ENCODE results near the gene TECR. TPM values are rescaled to one million over a fixed set of nuclear protein-coding genes. Genes with fewer than 3 reads are reported as not detected.
"Not testable (repeated sequence)": the region's sequence is repeated elsewhere in the genome, so short reads cannot be mapped to it uniquely, and the experiment has no call there.

TECR gene
- total RNA-seq, 1 donor from 2014 or later, result 27.3 TPM

DNA sequence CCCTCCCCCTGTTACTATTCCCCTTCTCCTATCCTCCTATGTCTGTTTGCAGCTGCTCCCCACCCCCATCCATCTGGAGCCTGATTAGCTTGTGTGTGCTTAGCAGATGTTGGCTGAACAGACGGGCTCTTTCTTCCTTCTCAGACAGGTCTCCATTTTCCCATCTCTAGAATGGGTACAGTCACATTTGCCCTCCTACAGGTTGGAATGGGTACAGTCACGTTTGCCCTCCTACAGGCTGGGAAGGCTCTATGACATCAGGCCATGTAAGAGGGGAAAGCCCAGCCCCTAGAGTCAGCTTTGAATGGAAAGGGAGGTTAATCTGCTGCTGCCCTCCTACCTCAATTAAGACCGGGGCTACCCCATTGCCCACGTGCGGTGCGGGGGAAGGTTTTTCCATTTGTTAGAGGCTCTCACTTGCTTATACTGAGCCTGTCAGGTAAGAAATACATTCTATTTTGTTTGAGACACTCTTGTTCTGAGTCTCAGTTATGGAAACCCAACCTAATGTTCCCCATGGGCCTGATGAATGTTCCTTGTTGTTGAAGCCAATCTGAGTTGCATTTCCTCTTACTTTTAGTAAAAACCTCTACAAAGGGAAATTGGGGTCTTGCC, 51.3 kb downstream of the TECR start:
- DNase-seq (ENCODE audit: low read depth, low spot score), result no peak

DNA sequence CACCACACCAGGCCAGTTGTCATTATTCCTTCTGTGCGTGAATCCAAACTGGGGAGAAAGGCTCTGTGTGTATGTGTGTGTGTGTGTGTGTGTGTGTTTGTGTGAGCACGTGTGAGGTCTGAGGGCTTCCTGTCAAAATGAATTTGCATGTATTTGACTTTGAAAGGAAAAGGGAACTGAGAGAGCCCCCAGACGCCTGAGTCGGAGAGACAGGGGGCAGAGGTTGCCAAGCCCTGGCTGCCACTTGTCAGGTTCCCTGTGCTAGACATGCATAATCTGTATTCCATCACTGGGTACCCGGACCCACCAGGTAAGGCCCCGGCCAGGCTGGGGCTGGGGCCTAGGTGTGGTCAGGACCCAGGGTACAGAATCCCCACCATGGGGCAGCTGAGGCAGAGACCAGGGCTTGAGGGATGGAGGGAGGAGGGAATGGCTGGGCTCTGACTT, 53.5 kb downstream of the TECR start, which contains the start of gene CLEC17A:
Gene CLEC17A, plus strand, starts transcription at position 191 of the 447 bp plus-strand sequence. Its CDS starts 77 bp downstream, at position 268.
- no peak for DNase-seq (ENCODE audit: low read depth, low spot score)

DNA sequence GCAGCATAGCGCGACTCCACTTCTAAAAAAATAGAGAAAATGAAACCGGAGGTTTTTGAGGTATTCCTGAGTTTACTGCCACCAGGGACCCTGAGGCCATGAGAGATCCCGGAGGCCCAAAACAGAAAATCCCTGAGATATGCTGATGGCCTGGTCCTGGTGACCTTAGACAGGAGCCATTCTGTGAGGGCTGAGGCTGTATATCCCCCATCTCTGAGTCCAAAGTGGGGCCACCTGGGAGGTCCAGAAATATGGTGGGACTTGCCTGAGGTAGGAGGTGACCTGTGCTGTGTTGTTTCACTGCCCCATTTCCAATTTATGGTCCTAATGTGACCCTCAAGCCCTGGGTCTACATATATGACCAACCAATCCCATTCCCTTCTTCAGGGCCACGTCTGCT, 55.0 kb downstream of the TECR start:
- DNase-seq (ENCODE audit: low read depth, low spot score), result not testable (repeated sequence)

DNA sequence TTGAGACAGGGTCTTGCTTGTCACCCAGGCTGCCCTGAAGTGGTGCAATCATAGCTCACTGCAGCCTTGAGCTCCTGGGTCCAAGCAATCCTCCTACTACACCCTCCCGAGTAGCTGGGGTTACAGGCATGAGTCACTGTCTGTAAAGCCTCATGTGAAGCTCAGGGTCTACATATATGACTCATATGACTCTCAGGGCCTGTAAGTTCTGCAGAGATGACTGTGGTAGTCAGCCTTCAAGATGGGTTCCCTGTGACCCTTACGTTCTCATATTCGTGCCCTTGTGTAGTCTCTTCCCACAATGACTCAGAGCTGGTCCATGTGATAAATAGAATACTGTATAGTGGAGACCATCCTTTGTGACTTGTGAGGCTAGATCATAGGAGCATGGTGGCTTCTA, 55.8 kb downstream of the TECR start:
- DNase-seq (ENCODE audit: low read depth, low spot score), result not testable (repeated sequence)

DNA sequence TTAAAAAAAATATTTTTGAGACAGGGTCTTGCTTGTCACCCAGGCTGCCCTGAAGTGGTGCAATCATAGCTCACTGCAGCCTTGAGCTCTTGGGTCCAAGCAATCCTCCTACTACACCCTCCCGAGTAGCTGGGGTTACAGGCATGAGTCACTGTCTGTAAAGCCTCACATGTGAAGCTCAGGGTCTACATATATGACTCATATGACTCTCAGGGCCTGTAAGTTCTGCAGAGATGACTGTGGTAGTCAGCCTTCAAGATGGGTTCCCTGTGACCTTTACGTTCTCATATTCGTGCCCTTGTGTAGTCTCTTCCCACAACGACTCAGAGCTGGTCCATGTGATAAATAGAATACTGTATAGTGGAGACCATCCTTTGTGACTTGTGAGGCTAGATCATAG, 60.0 kb downstream of the TECR start:
- not testable (repeated sequence) for DNase-seq (ENCODE audit: low read depth, low spot score)

DNA sequence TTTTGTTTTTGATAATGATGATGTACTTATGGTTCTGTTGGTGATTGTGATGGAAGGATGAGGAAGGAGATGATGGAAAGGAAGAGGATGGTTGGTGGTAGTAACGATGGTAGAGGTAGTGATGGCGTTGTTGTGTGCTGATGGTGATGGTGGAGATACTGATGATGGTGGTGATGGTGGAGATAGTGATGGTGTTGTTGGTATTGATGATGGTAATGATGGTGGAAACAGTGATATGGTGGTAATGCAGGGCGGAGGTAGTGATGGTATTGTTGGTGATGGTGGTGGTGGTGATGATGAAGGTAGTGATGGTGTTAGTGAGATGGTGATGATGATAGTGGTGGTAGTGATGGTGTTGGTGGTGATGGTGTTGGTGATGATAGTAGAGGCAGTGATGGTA, 66.2 kb downstream of the TECR start:
- DNase-seq (ENCODE audit: low read depth, low spot score), result no peak

DNA sequence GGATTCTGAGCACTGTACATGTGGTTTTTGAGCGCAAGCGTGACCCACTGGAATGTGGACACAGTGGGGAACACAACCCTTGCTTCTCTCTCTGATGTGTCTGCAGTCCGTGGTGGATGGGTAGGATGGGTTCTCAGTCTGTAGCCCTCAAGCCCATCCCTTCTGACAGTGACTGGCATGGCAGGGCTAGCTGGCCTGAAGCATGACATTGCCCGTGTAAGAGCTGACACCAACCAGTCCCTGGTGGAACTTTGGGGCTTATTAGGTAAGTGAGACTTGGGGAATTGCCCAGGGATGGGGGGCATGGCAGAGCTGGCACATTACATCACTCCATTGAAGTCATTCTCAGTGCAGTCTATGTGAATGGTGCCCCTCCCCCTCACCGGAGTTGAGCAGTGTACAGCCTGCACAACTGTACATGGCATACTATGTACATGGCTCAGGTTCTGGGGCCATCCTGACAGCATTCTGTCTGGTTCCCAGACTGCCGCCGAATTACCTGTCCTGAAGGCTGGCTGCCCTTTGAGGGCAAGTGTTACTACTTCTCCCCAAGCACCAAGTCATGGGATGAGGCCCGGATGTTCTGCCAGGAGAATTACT, 70.3 kb downstream of the TECR start:
- no peak for DNase-seq (ENCODE audit: low read depth, low spot score)

DNA sequence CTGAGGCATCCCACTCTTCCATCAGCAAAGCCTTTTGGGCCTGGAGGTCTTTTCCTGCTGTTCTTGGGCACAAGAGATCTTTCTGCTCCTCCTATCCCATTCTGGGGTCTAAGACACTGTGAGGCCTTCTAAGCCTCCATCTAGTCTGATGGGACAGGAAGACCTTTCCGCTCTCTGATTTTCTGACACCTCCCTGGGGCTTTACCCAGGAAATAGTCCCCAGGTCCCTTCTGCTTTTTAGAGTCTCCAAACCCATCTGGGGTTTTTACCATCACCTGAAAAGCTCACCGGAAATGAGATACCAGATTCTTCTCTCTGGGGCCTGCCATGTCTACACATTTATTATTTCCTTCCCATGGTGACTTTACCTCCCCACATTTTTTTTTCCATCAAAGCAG, 74.6 kb downstream of the TECR start:
- no peak for DNase-seq (ENCODE audit: low read depth, low spot score)

DNA sequence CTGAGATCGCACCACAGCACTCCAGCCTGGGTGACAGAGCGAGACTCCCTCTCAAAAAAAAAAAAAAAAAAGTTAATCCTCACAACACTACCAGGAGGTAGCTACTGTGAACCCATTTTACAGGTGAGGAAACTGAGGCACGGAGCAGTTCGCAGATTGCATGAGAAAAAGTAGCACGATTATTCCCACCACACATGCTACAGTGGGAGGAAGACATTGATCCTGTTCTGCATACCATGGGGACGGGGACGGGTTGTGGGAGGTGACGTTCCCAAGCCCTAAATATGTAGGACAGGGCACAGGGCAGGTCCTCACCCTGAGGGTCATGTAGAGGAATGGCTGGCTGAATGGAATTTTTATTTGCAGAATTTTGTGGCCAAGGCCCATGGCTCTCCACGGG, 77.2 kb downstream of the TECR start:
- no peak for DNase-seq (ENCODE audit: low read depth, low spot score)

DNA sequence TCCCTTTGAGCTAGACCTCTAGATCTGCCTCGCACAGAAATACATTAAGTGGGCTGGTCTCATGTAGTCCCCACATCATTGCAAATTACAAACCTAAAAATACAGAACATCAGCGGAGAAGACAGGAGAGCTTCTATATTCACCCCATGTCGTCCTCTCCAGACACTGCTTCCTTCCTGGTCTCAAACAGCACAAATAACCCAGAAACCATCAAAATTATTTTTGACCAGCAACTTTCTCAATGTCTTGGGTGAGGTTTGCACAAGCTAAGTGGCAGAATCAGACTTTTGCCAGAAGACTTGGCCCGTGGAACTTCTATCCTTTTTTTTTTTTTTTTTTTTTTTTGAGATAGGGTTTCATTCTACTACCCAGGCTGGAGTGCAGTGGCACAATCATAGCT, 81.7 kb downstream of the TECR start:
- no peak for DNase-seq (ENCODE audit: low read depth, low spot score)

DNA sequence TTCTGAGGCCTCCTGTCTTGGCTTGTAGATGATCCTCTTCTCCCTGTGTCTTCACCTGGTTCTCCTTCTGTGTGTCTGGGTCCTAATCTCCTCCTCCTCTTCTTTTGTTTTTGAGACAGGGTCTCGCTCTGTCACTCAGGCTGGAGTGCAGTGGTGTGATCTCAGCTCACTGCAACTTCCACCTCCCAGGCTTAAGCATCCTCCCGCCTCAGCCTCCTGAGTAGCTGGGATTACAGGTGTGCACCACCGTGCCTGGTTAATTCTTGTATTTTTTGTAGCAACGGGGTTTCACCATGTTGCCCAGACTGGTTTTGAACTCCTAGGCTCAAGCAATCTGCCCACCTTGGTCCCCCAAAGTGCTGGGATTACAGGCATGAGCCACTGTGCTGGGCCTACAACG, 82.8 kb downstream of the TECR start:
- DNase-seq (ENCODE audit: low read depth, low spot score), result not testable (repeated sequence)

DNA sequence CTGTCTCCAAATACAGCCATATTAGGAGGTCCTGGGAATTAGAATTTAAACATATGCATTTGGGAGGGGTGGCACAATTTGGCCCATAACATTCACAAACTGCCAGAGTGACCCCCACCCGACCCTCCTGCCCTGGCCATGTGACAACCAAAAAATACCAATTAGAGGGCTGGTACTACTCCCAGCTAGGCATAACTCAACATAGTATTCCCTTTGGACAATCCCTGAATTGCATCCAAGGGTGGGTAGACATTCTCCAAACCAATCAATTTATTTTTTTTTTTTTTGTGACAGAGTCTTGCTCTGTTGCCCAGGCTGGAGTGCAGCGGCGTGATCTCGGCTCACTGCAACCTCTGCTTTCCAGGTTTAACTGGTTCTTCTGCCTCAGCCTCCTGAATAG, 83.3 kb downstream of the TECR start:
- DNase-seq (ENCODE audit: low read depth, low spot score), result no peak

DNA sequence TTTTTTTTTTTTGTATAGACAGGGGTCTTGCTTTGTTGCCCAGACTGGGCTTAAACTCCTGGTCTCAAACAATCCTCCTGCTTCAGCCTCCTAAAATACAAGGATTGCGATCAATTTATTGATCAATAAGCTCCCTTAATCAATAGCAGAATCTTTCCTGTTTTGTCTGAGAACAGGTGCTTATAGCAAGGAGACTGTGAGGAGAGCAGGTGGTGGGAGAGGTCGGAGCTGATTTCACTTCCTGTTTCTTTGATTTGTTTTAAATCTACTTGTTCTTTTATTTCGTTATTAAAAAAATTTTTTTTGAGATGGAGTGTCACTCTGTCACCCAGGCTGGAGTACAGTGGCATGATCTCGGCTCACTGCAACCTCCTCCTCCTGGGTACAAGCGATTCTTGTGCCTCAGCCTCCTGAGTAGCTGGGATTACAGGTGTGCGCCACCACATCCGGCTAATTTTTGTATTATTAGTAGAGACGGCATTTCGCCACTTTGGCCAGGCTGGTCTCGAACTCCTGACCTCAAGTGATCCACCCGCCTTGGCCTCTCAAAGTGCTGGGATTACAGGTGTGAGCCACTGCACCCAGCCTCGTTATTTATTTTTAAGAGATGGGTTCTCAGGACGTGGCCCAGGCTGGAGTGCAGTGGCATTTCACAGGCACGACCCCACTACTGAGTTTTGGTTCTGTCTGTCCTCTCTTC, 84.2 kb downstream of the TECR start:
- not testable (repeated sequence) for DNase-seq (ENCODE audit: low read depth, low spot score)

DNA sequence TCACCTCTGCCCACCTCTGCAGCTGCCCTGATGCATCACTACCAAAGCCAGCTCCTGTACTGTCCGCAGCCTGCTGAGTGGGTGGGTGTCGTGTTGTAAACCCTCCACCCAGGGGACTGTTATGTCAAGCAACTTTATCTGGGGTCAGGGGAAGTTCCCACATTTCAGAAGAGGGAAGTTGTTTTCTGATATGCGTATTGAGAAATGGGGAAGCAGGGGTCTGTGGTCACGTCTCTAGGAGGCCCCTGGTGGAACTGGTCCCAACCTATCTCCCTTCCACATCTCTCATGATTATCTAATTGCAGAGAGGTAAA, 84.7 kb downstream of the TECR start:
- DNase-seq (ENCODE audit: low read depth, low spot score), result no peak

Other genes starting within 250 kb of the TECR start
- gene ADGRE5, start 148.2 kb upstream of the TECR start, total RNA-seq, result 3.1 and 4.2 TPM in 2 replicates
- gene DDX39A, start 110.3 kb upstream of the TECR start, total RNA-seq, result 92.5 and 156 TPM in 2 replicates
- gene PKN1, start 96.3 kb upstream of the TECR start, total RNA-seq, result 248 and 291 TPM in 2 replicates
- gene PTGER1, start 54.2 kb upstream of the TECR start, total RNA-seq, result 0.71 and 0.73 TPM in 2 replicates
- gene GIPC1, start 33.5 kb upstream of the TECR start, total RNA-seq, result 133 and 138 TPM in 2 replicates
- gene DNAJB1, start 11.2 kb upstream of the TECR start, total RNA-seq, result 31.5 and 107 TPM in 2 replicates
- gene NDUFB7, start 42.5 kb downstream of the TECR start, total RNA-seq, result 225 and 263 TPM in 2 replicates
- not detected in 2 replicates for gene CLEC17A, start 53.5 kb downstream of the TECR start, total RNA-seq
- not detected in 2 replicates for gene ADGRE3, start 145.2 kb downstream of the TECR start, total RNA-seq
- 12.3 and 17.8 TPM in 2 replicates for gene ZNF333, start 160.5 kb downstream of the TECR start, total RNA-seq
- gene ADGRE2, start 249.0 kb downstream of the TECR start, total RNA-seq, result not detected in 2 replicates